Cardiac septum (tissue), 1 donor: ENCODE data around the gene C1QL4. TPM values are rescaled to one million over a fixed set of nuclear protein-coding genes. Genes with fewer than 3 reads are reported as not detected.
"Not testable (repeated sequence)": the region's sequence is repeated elsewhere in the genome, so short reads cannot be mapped to it uniquely, and the experiment has no call there.

ENCODE experiments used
- DNase-seq: peaks from one replicate; pipeline ENCODE4 v3.0.0-alpha.2; 2020; ENCODE audit warnings: low spot score
- intact Hi-C: fragments of 100-400 bp; cut with DNase I; formaldehyde crosslinking; loops from one replicate; pipeline ENCODE4 v1.14.0; 2022
- long read RNA-seq: library from polyadenylated mRNA; unstranded; transcript quantifications from one replicate; pipeline ENCODE4 v2.0.0, GENCODE V29; 2021
- total RNA-seq: library from RNA; stranded (reverse); fragmentation: NEBNext Ultra II Directional; extraction: Animal tissue kit (Norgen Biotek cat#: 25700); gene quantifications from one replicate; pipeline ENCODE4 v1.2.1, GENCODE V29; 2021
- donor health status: DM: no; HTN: no; CAD: no.

The C1QL4 gene
- not detected for total RNA-seq
- long read RNA-seq, result 0 reads

- DNase-seq, result peak; percentile 89
- intact Hi-C loops, result no loop called here
These were observed at the start of gene C1QL4 for GRCh38 chr12:49336645-49337584. Gene C1QL4, minus strand, starts transcription at chr12:49337188. Its CDS starts 711 bp downstream, at chr12:49336477.

GRCh38 chr12:49380184-49380583 lies 43.2 kb upstream of the C1QL4 start:
- intact Hi-C loops, DNase-seq: not testable (repeated sequence)

GRCh38 chr12:49377386-49377785 lies 40.4 kb upstream of the C1QL4 start:
- DNase-seq, result no peak
- intact Hi-C loops, result no loop called here

- no peak for DNase-seq
- intact Hi-C loops, result no loop called here
These were observed 38.4 kb upstream of the C1QL4 start for GRCh38 chr12:49375406-49375805.

DNA sequence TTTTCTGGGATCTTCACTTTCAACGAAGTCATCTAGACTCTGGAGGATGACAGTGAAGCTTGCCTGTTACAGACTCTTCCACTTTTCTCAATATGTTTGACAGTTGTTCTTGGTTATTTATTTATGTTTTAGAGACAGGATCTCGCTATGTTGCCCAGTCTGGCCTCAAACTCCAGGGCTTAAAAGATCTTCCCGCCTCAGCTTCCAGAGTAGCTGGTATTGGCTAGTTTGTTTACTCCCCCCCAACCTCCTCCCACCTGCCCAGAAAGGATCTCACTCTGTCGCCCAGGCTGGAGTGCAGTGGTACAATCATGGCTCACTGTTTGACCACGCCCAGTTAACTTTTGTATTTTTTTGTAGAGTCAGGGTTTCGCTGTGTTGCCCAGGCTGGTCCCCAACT lies 33.6 kb upstream of the C1QL4 start:
- intact Hi-C loops, result no loop called here
- DNase-seq, result no peak

GRCh38 chr12:49369411-49370145 lies 32.6 kb upstream of the C1QL4 start:
- intact Hi-C loops, result loop anchor here (5.0 kb wide), 1 partner anchor 213 kb away; no protein-coding TSS in a partner anchor
- DNase-seq, result no peak

DNA sequence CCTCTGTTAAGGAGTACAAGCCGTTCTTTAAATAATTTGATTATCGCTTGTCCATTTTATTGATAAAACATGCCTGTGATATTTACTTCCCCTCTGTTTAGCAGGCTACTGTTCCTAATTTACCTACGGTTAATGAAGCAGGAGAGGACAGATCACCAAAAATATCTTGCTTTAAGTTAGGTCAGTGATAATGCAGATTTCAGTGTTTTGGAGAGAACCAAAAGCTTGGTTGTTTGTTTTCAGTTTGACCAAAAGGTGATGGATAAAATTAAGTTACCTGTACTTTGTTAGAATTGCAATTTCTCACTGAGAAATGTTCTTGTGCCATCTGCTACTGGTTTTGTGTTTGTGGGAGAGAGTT lies 31.2 kb upstream of the C1QL4 start:
- DNase-seq, result no peak
- intact Hi-C loops, result loop anchor here (5.0 kb wide), 1 partner anchor 214 kb away; no protein-coding TSS in a partner anchor

- no peak for DNase-seq
- intact Hi-C loops, result loop anchor here (5.0 kb wide), 1 partner anchor 215 kb away; no protein-coding TSS in a partner anchor
These were observed 30.6 kb upstream of the C1QL4 start, which contains the start of gene SPATS2 for GRCh38 chr12:49367381-49368239. Gene SPATS2, plus strand, starts transcription at chr12:49367462. Its CDS starts 93,551 bp downstream, at chr12:49461013.

GRCh38 chr12:49366652-49367380 lies 29.8 kb upstream of the C1QL4 start:
- DNase-seq, result peak; percentile 95
- intact Hi-C loops, result loop anchor here (5.0 kb wide), 1 partner anchor 215 kb away; no protein-coding TSS in a partner anchor

GRCh38 chr12:49366096-49366651 lies 29.2 kb upstream of the C1QL4 start:
- DNase-seq, result no peak
- intact Hi-C loops, result loop anchor here (5.0 kb wide), 1 partner anchor 216 kb away; no protein-coding TSS in a partner anchor

GRCh38 chr12:49365542-49365941 lies 28.6 kb upstream of the C1QL4 start:
- intact Hi-C loops, result loop anchor here (5.0 kb wide), 1 partner anchor 217 kb away; no protein-coding TSS in a partner anchor
- no peak for DNase-seq

DNA sequence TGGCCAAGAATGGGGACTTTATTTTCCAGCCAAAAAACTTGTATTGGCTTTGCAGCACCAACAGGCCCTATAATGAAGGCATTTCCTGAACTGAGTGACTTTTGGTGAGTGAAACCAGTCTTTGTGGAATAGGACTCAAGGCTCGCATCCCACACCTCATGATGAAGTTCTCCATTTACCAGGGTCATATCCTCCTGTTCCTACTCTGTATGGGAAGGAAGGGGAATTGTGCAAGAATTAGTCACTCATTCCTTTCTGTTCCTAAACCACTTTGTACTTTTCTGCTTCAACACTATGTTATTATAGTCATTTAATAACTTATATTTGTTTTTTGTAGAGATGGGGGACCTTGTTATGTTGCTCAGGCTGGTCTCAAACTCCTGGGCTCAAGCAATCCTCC lies 28.0 kb upstream of the C1QL4 start:
- no peak for DNase-seq
- intact Hi-C loops, result loop anchor here (5.0 kb wide), 1 partner anchor 217 kb away; no protein-coding TSS in a partner anchor

- DNase-seq, result no peak
- intact Hi-C loops, result no loop called here
These were observed 25.1 kb upstream of the C1QL4 start for GRCh38 chr12:49362077-49362476.

DNA sequence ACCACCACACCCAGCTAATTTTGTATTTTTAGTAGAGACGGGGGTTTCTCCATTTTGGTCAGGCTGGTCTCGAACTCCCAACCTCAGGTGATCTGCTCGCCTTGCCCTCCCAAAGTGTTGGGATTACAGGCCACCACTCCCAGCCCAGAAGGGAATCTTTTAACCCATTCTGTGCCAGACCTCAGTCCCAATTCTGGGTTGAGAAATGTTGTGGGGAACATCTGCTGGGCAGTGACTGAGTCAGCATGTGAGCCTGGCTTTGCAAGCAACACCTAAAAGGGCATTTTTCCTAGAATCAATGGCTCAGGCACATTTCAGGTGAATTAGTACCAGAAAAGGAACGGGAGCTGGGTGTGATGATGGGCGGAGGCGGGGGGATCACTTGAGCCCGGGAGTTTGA lies 22.7 kb upstream of the C1QL4 start:
- intact Hi-C loops, result no loop called here
- no peak for DNase-seq

- intact Hi-C loops, result loop anchor here (1.0 kb wide), 1 partner anchor 157 kb away; no protein-coding TSS in a partner anchor
- DNase-seq, result no peak
These were observed 21.6 kb upstream of the C1QL4 start for GRCh38 chr12:49358483-49359141.

DNA sequence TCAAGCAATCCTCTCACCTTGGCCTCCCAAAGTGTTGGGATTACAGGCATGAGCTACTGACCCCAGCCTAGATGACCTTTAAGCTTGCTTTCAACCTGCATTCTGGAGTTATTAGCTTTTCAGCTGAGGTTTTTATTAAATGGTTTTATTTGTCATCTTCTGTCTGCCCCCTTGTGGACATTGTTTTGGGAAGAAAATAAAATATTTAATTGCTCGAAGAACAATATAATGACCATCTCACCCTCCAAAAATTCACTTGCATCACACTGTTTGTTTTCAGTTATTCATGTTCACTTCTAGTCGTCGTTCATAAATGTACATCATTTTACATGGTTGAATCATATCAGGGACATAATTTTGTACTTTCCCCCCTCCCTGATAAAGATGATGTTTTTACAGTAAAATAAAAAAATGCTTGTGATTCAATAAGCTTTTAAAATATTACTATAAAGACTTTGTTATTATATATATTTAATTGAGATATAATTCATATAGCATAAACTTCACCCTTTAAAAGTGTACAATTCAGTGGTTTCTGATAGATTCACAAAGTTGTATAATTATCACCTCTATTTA lies 20.2 kb upstream of the C1QL4 start:
- intact Hi-C loops, result no loop called here
- DNase-seq, result no peak

DNA sequence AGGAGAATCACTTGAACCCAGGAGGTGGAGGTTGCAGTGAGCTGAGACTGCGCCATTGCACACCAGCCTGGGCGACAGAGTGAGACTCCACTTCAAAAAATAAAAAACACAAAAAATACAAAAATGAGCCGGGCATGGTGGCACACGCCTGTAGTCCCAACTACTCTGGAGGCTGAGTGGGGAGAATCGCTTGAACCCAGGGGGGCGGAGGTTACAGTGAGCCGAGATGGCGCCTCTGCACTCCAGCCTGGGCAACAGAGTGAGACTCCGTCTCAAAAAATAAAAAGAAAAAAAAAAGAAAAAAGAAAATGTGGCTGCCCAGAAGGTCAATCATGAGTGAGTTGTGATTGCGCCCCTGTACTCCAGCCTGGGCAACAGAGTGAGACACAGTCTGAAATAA lies 18.9 kb upstream of the C1QL4 start:
- intact Hi-C loops, result no loop called here
- DNase-seq, result no peak
